Muscle layer of duodenum (tissue), 2 donors: Measurements from ENCODE around the gene CMTM8.

ENCODE experiments used
- H3K27ac ChIP-seq: one replicate; pipeline ENCODE4 v1.7.0; 2013; ENCODE audit warnings: mild to moderate bottlenecking, low read length
- H3K27me3 ChIP-seq: one replicate; pipeline ENCODE4 v1.7.0; 2013; ENCODE audit warnings: low read depth, mild to moderate bottlenecking, control low read depth, low read length
- H3K36me3 ChIP-seq, 2 donors: one replicate each; pipeline ENCODE4 v1.7.0; 2013; ENCODE audit warnings: low read length in 2 of 2, control low read depth in 1 of 2, mild to moderate bottlenecking in 1 of 2; ENCODE audit not compliant: insufficient read depth in 2 of 2, control insufficient read depth in 1 of 2
- H3K4me1 ChIP-seq, 2 donors: one replicate each; pipeline ENCODE4 v1.7.0; 2013; ENCODE audit warnings: low read length in 2 of 2, mild to moderate bottlenecking in 2 of 2, control low read depth in 1 of 2, moderate library complexity in 1 of 2; ENCODE audit not compliant: insufficient read depth in 2 of 2, control insufficient read depth in 1 of 2
- H3K4me3 ChIP-seq, 2 donors: one replicate each; pipeline ENCODE4 v1.7.0; 2013; ENCODE audit warnings: low read length in 2 of 2, low read depth in 1 of 2, mild to moderate bottlenecking in 1 of 2
- H3K9me3 ChIP-seq, 2 donors: one replicate each; pipeline ENCODE4 v1.7.0; 2013; ENCODE audit warnings: low read length in 2 of 2, control low read depth in 1 of 2, mild to moderate bottlenecking in 1 of 2; ENCODE audit not compliant: control insufficient read depth in 1 of 2
- donor health status: healthy.

The CMTM8 gene

DNA sequence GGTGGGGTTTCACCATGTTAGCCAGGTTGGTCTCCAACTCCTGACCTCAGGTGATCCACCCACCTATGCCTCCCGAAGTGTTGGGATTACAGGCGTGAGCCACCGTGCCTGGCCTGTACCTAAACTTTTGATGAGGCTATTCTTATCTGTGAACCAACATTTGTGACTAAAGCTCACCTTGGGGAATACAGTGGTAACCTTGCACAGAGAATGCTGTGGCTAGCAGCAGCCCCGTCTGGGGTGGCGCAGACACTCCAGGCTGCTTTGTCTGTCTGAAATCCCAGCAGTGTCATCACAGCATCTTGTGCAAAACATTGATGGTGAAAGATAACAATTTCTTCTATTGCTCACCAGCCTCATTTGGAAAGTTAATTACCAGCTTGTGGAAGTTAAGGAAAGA lies 58.9 kb downstream of the CMTM8 start:
- no peak overlapping the region for H3K27ac ChIP-seq
- H3K4me3 ChIP-seq, result no peak overlapping the region
- no peaks in the 10 kb centered on the region for H3K36me3 ChIP-seq
- no peaks in the 10 kb centered on the region for H3K9me3 ChIP-seq
- H3K4me1 ChIP-seq, result no peaks in the 10 kb centered on the region
- no peaks in the 10 kb centered on the region for H3K27me3 ChIP-seq

DNA sequence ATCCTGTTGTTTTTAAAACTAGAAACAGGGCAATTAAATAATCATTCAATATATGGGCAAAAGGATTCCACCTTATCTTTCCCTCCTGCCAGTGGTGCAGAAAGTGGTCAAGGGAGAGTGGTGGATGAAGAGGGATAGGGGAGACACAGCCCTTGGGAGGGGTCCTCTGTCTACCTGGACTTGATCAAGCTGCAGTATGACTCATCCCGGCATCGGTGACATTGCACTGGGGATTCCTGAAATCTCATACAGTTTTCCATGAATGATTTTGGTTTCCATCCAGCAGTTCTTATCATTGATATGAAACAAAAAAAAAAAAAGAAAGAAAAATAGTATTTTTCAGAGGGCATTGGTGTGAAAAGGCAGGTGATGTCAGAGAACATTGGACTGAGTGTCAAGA lies 62.9 kb downstream of the CMTM8 start:
- H3K4me1 ChIP-seq, result no peaks in the 10 kb centered on the region
- H3K9me3 ChIP-seq, result no peaks in the 10 kb centered on the region
- no peaks in the 10 kb centered on the region for H3K27me3 ChIP-seq
- no peak overlapping the region for H3K4me3 ChIP-seq
- no peaks in the 10 kb centered on the region for H3K36me3 ChIP-seq
- no peak overlapping the region for H3K27ac ChIP-seq

DNA sequence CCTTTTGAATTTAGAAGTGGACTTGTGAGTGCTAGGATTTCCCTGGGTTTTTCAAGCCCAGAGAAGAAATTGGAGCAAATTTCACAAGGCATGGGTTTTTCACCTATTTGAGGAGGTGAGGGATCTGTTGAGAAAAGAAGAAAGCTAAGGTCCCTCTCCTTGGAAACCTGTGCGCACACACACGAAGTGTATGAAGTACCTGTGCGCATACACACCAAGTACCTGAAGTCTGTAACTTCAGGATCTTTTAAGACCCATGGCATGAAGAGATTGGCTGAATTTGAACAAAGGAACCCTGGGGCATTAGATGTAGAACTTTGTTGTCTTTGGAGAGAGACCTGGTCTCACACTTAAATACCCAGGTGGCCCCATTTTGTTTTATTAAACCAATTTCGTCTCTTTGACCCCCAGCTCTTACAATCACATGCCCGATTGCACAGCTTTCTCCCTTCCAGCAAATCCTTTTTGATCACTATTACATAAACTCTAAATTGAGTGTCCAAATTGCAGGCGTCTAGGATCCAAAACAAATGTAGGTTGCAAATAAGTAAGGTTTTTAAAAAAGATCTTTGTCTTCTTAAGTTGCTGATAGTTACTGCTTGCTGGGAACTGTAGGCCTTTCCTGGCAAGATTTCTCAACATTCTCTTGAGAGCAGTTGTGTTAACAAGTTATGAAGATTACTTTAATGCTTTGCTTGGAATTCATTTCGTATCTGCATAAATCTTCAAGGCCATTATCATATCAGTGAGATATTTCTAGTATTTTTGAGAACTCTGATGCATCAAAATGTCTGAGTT lies 64.3 kb downstream of the CMTM8 start:
- peak overlapping the region; percentile 6 for H3K27ac ChIP-seq
- H3K4me1 ChIP-seq, result no peaks in the 10 kb centered on the region
- no peaks in the 10 kb centered on the region for H3K27me3 ChIP-seq
- H3K4me3 ChIP-seq, result no peak overlapping the region
- no peaks in the 10 kb centered on the region for H3K36me3 ChIP-seq
- no peaks in the 10 kb centered on the region for H3K9me3 ChIP-seq

DNA sequence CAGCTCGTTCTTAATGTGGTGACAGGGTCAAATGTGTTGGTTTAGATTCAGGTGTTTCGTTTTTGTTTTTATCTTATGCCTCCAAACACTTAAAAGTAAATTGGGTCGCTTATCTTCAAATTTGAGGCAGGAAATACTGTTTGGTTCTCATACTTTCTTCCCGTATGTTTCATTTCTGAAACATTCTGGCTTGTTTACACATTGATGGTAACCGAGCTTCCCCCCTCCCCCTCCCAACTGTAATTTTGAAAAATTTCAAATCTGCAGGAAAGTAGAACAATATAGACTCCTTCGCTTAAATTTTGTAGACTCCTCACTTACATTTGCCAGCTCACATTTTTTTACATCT lies 64.9 kb downstream of the CMTM8 start:
- no peaks in the 10 kb centered on the region for H3K4me1 ChIP-seq
- peak overlapping the region; percentile 6 for H3K27ac ChIP-seq
- H3K9me3 ChIP-seq, result no peaks in the 10 kb centered on the region

DNA sequence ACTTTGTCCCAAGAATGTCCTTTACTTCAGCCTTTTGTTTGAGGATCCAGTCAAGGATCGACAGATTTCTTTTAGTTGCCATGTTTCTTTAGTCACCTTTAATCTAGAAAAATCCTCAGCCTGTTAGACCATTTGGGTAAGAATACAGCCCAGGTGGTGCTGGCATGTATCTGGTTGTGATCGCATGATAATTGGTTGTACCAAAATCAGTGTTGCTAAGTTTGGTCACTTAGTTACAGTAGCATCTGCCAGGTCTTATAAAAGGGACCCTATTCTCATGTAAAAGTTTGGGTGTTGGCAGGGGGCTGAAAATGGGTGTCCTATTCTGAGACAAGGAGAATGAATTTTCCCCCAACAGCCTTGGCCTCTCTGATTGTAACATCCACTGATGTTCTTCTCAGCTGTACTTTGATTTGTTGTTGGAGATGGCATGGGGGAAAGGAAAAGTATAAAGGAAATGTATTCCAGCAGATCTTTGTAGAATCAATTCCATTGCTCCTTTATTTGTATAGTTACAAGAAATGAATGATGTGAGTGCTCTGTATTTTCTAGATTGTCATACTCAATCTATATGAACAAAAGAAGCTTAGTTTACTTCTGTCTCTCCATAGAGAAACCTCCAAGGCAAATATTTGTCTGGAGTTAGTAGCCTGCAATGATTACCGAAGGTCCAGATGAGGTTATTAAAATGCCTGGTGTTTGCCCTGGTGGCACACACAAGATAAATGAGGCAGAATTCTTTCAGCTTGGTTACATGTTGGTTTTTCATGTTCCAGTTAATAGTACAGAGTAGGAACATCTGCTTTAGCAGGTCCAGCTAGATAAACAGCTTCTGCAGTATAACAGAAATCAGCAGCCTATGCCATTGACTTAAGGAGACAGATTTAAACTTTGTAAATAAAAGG lies 65.7 kb downstream of the CMTM8 start:
- Histone ChIP-seq H3K27ac (no peak overlapping the region), H3K9me3 (no peaks in the 10 kb centered on the region), H3K36me3 (no peaks in the 10 kb centered on the region)

More for the DNA sequence above, 64.9 kb downstream of the CMTM8 start:
- Histone ChIP-seq H3K27me3 (no peaks in the 10 kb centered on the region), H3K36me3 (no peaks in the 10 kb centered on the region), H3K4me3 (no peak overlapping the region)

DNA sequence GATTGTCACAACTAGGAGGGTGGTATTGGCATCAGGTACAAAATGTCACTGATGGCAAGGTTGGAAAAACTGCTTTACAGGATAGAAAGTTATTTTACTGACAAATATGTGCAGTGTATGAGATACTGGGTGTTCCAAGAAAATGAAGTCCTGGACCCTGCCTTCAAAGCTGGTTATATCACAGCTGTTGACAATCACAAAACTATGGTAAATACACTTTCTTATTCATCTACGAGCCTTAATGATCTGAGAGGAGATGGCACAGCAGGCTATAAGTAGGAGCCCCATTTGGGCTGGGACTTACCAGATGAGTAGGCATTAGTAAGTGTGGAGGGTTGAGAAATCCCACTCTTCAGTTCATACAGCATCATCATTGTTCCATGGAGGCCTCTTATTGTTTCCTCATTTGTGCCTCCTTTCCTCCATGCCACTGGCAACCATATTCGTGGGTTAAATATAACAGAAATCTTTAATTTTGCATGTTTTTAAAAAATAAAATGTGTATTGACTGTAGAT lies 66.9 kb downstream of the CMTM8 start:
- Histone ChIP-seq H3K27me3 (no peaks in the 10 kb centered on the region), H3K9me3 (no peaks in the 10 kb centered on the region), H3K4me1 (peaks cover under 1 to 2% of the 10 kb centered on the region in 2 donors), H3K4me3 (no peak overlapping the region), H3K36me3 (no peaks in the 10 kb centered on the region), H3K27ac (no peak overlapping the region)

More for the DNA sequence above, 65.7 kb downstream of the CMTM8 start:
- H3K4me3 ChIP-seq, result no peak overlapping the region
- H3K4me1 ChIP-seq, result no peaks in the 10 kb centered on the region
- no peaks in the 10 kb centered on the region for H3K27me3 ChIP-seq

DNA sequence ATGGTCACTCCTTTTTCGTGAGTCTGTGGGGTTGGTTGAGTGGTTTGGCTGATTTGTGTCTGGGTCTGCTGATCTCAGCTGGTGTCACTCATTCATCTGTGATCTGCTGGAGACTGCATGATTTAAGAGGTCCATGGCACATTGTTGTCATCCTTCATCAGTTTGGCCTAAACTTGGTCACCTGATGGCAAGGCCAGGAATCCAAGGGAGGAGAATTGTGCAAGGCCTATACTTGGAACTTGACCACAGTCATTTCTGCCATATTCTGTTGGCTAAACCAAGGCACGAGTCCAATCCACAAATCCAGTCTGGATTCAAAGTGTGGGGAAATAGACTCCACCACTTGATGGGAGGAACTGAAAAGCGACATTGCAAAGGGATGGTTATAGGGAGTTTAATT lies 67.6 kb downstream of the CMTM8 start:
- H3K27me3 ChIP-seq, result no peaks in the 10 kb centered on the region
- H3K27ac ChIP-seq, result no peak overlapping the region
- peaks cover 4 to 8% of the 10 kb centered on the region in 2 donors for H3K4me1 ChIP-seq
- H3K36me3 ChIP-seq, result no peaks in the 10 kb centered on the region
- H3K4me3 ChIP-seq, result no peak overlapping the region
- H3K9me3 ChIP-seq, result no peaks in the 10 kb centered on the region

DNA sequence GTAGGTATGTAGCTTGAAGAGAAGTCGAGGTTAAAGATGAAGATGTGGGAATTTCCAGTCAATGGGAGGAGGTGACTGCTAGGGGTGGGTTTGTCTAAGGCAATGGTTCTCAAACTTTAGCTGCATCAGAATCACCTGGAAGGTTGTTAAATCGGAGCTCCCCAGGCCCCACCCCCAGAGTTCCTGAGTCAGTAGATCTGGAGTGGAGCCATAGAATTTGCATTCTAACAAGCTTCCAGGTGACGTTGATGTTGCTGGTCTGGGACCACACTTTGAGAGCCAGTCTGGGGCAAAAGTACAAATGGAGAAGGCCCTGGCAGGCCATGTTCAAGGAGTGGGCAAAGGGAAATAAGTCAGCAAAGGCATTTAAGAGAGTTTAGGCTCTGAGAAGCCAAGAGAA lies 69.1 kb downstream of the CMTM8 start:
- Histone ChIP-seq H3K4me3 (no peak overlapping the region), H3K27ac (no peak overlapping the region), H3K36me3 (no peaks in the 10 kb centered on the region), H3K9me3 (no peaks in the 10 kb centered on the region), H3K27me3 (no peaks in the 10 kb centered on the region), H3K4me1 (peaks cover 4 to 8% of the 10 kb centered on the region in 2 donors)

DNA sequence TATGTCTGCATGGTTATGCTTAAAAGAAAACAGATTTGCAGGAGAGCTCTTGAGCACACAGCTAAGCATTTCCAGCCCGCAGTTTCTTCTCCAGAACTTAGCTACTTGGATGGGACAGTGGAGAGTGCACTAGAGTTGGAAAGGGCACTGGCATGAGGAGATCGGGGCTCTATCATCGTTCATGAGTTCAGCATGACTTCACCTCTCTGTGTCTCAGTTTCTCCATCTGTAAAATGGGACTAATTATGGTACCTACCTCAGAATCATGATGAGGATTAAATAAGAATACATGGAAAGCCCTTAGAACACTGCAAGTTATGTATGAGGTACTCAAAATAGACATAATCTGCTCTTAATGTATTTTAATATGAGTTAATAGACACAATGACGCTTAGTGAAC lies 69.9 kb downstream of the CMTM8 start:
- H3K27ac ChIP-seq, result no peak overlapping the region
- H3K4me1 ChIP-seq, result peaks cover 4 to 8% of the 10 kb centered on the region in 2 donors
- H3K9me3 ChIP-seq, result no peaks in the 10 kb centered on the region
- H3K27me3 ChIP-seq, result no peaks in the 10 kb centered on the region
- no peaks in the 10 kb centered on the region for H3K36me3 ChIP-seq
- no peak overlapping the region for H3K4me3 ChIP-seq

DNA sequence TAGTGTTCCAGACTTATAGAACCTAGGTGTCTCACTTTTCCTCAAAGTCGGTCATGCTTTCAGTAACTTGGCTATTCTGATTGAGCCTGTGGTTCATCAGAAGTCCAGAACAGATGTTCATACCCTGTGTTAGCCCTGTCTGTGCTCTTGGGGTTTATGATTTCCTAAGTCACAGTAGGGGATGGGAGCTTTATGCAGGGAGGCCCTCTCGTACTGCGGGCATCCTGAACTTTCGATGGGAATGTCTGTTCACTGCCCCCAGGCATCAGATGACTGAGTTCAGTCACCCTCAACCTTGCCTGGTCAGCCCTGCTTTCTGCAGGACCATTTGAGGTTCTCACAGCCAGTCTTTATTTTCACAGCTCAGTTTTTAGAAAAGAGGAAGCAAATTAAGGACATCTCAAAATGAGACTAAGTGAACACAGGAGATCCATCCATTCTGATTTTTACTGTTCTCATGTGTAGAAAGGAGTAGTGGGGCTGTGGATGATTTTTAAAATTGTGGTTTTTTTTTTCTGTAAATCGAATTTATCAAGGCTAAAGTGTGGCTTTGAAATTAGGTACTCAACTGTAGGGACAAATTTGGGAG lies 71.3 kb downstream of the CMTM8 start:
- no peaks in the 10 kb centered on the region for H3K9me3 ChIP-seq
- no peaks in the 10 kb centered on the region for H3K36me3 ChIP-seq
- H3K27ac ChIP-seq, result no peak overlapping the region
- H3K4me3 ChIP-seq, result no peak overlapping the region
- no peaks in the 10 kb centered on the region for H3K27me3 ChIP-seq
- H3K4me1 ChIP-seq, result peaks cover 4 to 8% of the 10 kb centered on the region in 2 donors

DNA sequence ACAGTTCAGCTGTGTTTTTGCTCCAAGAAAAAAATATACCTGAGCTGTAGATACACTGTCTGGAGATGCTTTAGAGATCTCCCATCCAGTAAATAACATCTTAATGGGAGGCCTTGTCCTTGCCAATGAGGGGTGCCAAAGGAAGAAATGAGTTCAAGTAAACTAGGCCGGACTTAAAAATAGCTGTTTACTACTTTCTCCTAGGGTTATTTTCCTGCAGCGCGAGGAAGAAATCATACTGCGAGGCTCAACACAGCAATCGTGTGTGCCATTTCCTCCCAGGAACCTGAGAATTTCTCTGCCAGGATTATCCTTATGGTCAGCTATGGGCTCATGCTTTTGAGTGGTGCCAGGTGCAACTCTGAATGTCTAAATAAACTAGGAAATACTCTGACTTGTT lies 71.9 kb downstream of the CMTM8 start:
- H3K4me3 ChIP-seq, result no peak overlapping the region
- H3K4me1 ChIP-seq, result peaks cover 4 to 8% of the 10 kb centered on the region in 2 donors
- no peaks in the 10 kb centered on the region for H3K9me3 ChIP-seq
- H3K27me3 ChIP-seq, result no peaks in the 10 kb centered on the region
- H3K36me3 ChIP-seq, result no peaks in the 10 kb centered on the region
- H3K27ac ChIP-seq, result no peak overlapping the region
